SU-DHL-6 (cell line): ENCODE data around the gene IL7R.

Experiments used
- H2AFZ ChIP-seq: fragments of 200-600 bp; sonication (generic); 2 replicates; pipeline ENCODE4 v1.6.1; 2014; ENCODE audit warnings: low read depth, mild to moderate bottlenecking, moderate library complexity, mixed read lengths, antibody characterized with exemption, low read length; ENCODE audit not compliant: severe bottlenecking
- H3F3A ChIP-seq: fragments of 200-600 bp; shearing (Covaris generic); 2 replicates; pipeline ENCODE4 v1.6.0; 2016; ENCODE audit warnings: antibody characterized with exemption, mild to moderate bottlenecking; ENCODE audit not compliant: insufficient read depth
- H3K27ac ChIP-seq: fragments of 200-600 bp; sonication (generic); 2 replicates; pipeline ENCODE4 v1.5.1; 2016; ENCODE audit warnings: low read depth, mild to moderate bottlenecking, low read length, moderate library complexity, mixed read lengths
- H3K27me3 ChIP-seq: fragments of 200-600 bp; sonication (generic), shearing (Covaris generic); 2 replicates; pipeline ENCODE4 v1.6.0; 2014; ENCODE audit warnings: mild to moderate bottlenecking, low read length
- H3K36me3 ChIP-seq: fragments of 200-600 bp; sonication (generic); 2 replicates; pipeline ENCODE4 v1.6.1; 2014; ENCODE audit warnings: mild to moderate bottlenecking, low read length, mixed read lengths
- H3K4me2 ChIP-seq: fragments of 300-600, 200-600 bp; shearing (Covaris generic), sonication (generic); 2 replicates; pipeline ENCODE4 v1.6.0; 2014; ENCODE audit warnings: low read length, low read depth, mild to moderate bottlenecking; ENCODE audit not compliant: poor library complexity, severe bottlenecking
- H3K4me3 ChIP-seq: fragments of 200-600 bp; sonication (generic); 2 replicates; pipeline ENCODE4 v1.5.1; 2014; ENCODE audit warnings: antibody characterized with exemption, low read length, mild to moderate bottlenecking, mixed read lengths; ENCODE audit not compliant: insufficient read depth, poor library complexity, severe bottlenecking
- H3K79me2 ChIP-seq: fragments of 200-600 bp; sonication (generic); 2 replicates; pipeline ENCODE4 v1.6.1; 2014; ENCODE audit warnings: mild to moderate bottlenecking, low read length, moderate library complexity; ENCODE audit not compliant: insufficient read depth
- H3K9ac ChIP-seq: fragments of 200-600 bp; sonication (generic); 2 replicates; pipeline ENCODE4 v1.7.0; 2014; ENCODE audit warnings: mild to moderate bottlenecking, low read length
- H3K9me2 ChIP-seq: fragments of 200-600 bp; sonication (generic); replicated peaks from 2 replicates; pipeline ENCODE4 v1.6.1; 2014; ENCODE audit warnings: low read length; ENCODE audit not compliant: insufficient read depth
- H3K9me3 ChIP-seq: fragments of 200-600 bp; sonication (generic); 2 replicates; pipeline ENCODE4 v1.6.1; 2014; ENCODE audit warnings: low read length, mixed read lengths; ENCODE audit not compliant: insufficient read depth
- H4K20me1 ChIP-seq: fragments of 200-600 bp; sonication (generic); 2 replicates; pipeline ENCODE4 v1.6.1; 2014; ENCODE audit warnings: low read depth, mild to moderate bottlenecking, antibody characterized with exemption, low read length, moderate library complexity, mixed read lengths
- CTCF ChIP-seq: fragments of 200-600 bp; sonication (generic); IDR thresholded peaks from one replicate; pipeline ENCODE4 v1.5.1; 2017; ENCODE audit warnings: antibody characterized with exemption, mild to moderate bottlenecking, low read length, moderate library complexity; ENCODE audit not compliant: insufficient read depth, poor library complexity, severe bottlenecking
- EZH2phosphoT487 ChIP-seq: fragments of 200-600 bp; sonication (generic), shearing (Covaris generic); conservative IDR thresholded peaks from 2 replicates; pipeline ENCODE4 v1.6.1; 2018; ENCODE audit warnings: mild to moderate bottlenecking, antibody characterized with exemption, low read length, moderate library complexity, mixed read lengths

Gene IL7R

GRCh38 chr5:35924122-35924949 is 67.6 kb downstream of the IL7R start:
- Histone ChIP-seq H3K79me2 (no peaks in the 10 kb centered on the region), H2AFZ (no peak overlapping the region), H3K9me3 (no peaks in the 10 kb centered on the region), H3K27ac (no peak overlapping the region), H4K20me1 (no peaks in the 10 kb centered on the region), H3K9me2 (no peaks in the 10 kb centered on the region), H3F3A (no peaks in the 10 kb centered on the region), H3K4me3 (no peak overlapping the region), H3K36me3 (no peaks in the 10 kb centered on the region), H3K4me2 (no peak overlapping the region), H3K27me3 (no peaks in the 10 kb centered on the region), H3K9ac (no peak overlapping the region)
- TF ChIP-seq CTCF = no peak

- no peaks in the 10 kb centered on the region for H3K36me3 ChIP-seq
- H3K9me2 ChIP-seq = no peaks in the 10 kb centered on the region
- H3K4me2 ChIP-seq = no peak overlapping the region
- no peak overlapping the region for H3K4me3 ChIP-seq
- H3F3A ChIP-seq = no peaks in the 10 kb centered on the region
- no peaks in the 10 kb centered on the region for H3K27me3 ChIP-seq
- no peak overlapping the region for H3K9ac ChIP-seq
- no peaks in the 10 kb centered on the region for H4K20me1 ChIP-seq
- H2AFZ ChIP-seq = no peak overlapping the region
- H3K9me3 ChIP-seq = no peaks in the 10 kb centered on the region
- no peaks in the 10 kb centered on the region for H3K79me2 ChIP-seq
- TF ChIP-seq CTCF = no peak
- no peak for TF ChIP-seq EZH2phosphoT487
- no peak overlapping the region for H3K27ac ChIP-seq
Measured at GRCh38 chr5:35924950-35925722, 68.4 kb downstream of the IL7R start.

GRCh38 chr5:35926389-35927051 is 69.8 kb downstream of the IL7R start:
- no peak overlapping the region for H3K27ac ChIP-seq
- no peak overlapping the region for H2AFZ ChIP-seq
- no peaks in the 10 kb centered on the region for H3K27me3 ChIP-seq
- no peaks in the 10 kb centered on the region for H3K9me3 ChIP-seq
- no peaks in the 10 kb centered on the region for H3K9me2 ChIP-seq
- H4K20me1 ChIP-seq = no peaks in the 10 kb centered on the region
- H3K4me2 ChIP-seq = no peak overlapping the region
- H3K36me3 ChIP-seq = no peaks in the 10 kb centered on the region
- H3K79me2 ChIP-seq = no peaks in the 10 kb centered on the region
- no peaks in the 10 kb centered on the region for H3F3A ChIP-seq
- H3K9ac ChIP-seq = no peak overlapping the region
- no peak overlapping the region for H3K4me3 ChIP-seq
- no peak for TF ChIP-seq EZH2phosphoT487
- peak; percentile 69 for TF ChIP-seq CTCF
